Measurements from ENCODE around the gene KANSL1.
"Not testable (repeated sequence)": the region's sequence is repeated elsewhere in the genome, so short reads cannot be mapped to it uniquely, and the experiment has no call there.

KANSL1 gene

GRCh38 chr17:46100590-46100989, 92.6 kb downstream of the KANSL1 start:
- peaks cover 0 to 46% (median 13%) of the 10 kb centered on the region in 10 experiments; a peak in 11 of 20 replicates for H3K4me1 ChIP-seq
- peak overlapping the region in 6 of 11 experiments; percentile 0 to 55 (median 33); a peak in 7 of 22 replicates for H3K4me2 ChIP-seq
- H3K27ac ChIP-seq = peak overlapping the region in 10 of 11 experiments; percentile 7 to 66 (median 45); a peak in 15 of 22 replicates
- no peak overlapping the region for H3K4me3 ChIP-seq
- H3K36me3 ChIP-seq = peaks cover 0 to 16% (median 9%) of the 10 kb centered on the region in 11 experiments; a peak in 7 of 22 replicates
- H3K9me3 ChIP-seq (replicated peaks in 1 of 11) = no peaks in the 10 kb centered on the region
- peaks cover 88 to 100% (median 100%) of the 10 kb centered on the region in 11 experiments for H4K20me1 ChIP-seq
- H3K9ac ChIP-seq = peak overlapping the region in 4 of 11 experiments; percentile 1 to 8 (median 6); a peak in 2 of 22 replicates
- no peaks in the 10 kb centered on the region for H3K27me3 ChIP-seq
- no peak for TF ChIP-seq Cebpa-rat (IDR thresholded peaks at IDR 0.05)

GRCh38 chr17:46099865-46100264, 93.4 kb downstream of the KANSL1 start:
- peaks cover 0 to 45% (median 13%) of the 10 kb centered on the region in 10 experiments; a peak in 11 of 20 replicates for H3K4me1 ChIP-seq
- H3K9ac ChIP-seq = no peak overlapping the region
- H3K27me3 ChIP-seq = no peaks in the 10 kb centered on the region
- no peak overlapping the region for H3K4me2 ChIP-seq
- peak overlapping the region in 1 of 11 experiments; percentile 66; a peak in 1 of 22 replicates for H3K27ac ChIP-seq
- H3K4me3 ChIP-seq = no peak overlapping the region
- TF ChIP-seq Cebpa-rat (IDR thresholded peaks at IDR 0.05) = no peak
- H3K9me3 ChIP-seq (replicated peaks in 1 of 11) = no peaks in the 10 kb centered on the region
- H4K20me1 ChIP-seq = peaks cover 87 to 100% (median 100%) of the 10 kb centered on the region in 11 experiments
- H3K36me3 ChIP-seq = peaks cover 0 to 22% (median 5%) of the 10 kb centered on the region in 11 experiments; a peak in 11 of 22 replicates

- peaks cover 18 to 43% (median 24%) of the 10 kb centered on the region in 11 experiments for H3K36me3 ChIP-seq
- TF ChIP-seq Cebpa-rat (IDR thresholded peaks at IDR 0.05) = no peak
- peaks cover 75 to 99% (median 97%) of the 10 kb centered on the region in 11 experiments for H4K20me1 ChIP-seq
- H3K27ac ChIP-seq = no peak overlapping the region
- H3K4me1 ChIP-seq = peaks cover 0 to 34% (median 13%) of the 10 kb centered on the region in 10 experiments; a peak in 11 of 20 replicates
- H3K4me2 ChIP-seq = no peak overlapping the region; a peak in 1 of 22 replicates
- no peak overlapping the region for H3K9ac ChIP-seq
- no peaks in the 10 kb centered on the region for H3K9me3 ChIP-seq (replicated peaks in 1 of 11)
- H3K27me3 ChIP-seq = no peaks in the 10 kb centered on the region
- no peak overlapping the region for H3K4me3 ChIP-seq
Observed at GRCh38 chr17:46097497-46097896, 95.7 kb downstream of the KANSL1 start.

- Histone ChIP-seq H3K4me3 (no peak overlapping the region), H3K9ac (no peak overlapping the region), H3K4me1 (peaks cover 0 to 7% (median 0%) of the 10 kb centered on the region in 10 experiments; a peak in 3 of 20 replicates), H4K20me1 (peaks cover 60 to 98% (median 92%) of the 10 kb centered on the region in 11 experiments; a peak in 21 of 22 replicates), H3K27ac (no peak overlapping the region), H3K9me3 (replicated peaks in 1 of 11) (no peaks in the 10 kb centered on the region), H3K36me3 (peaks cover 55 to 72% (median 60%) of the 10 kb centered on the region in 11 experiments), H3K4me2 (no peak overlapping the region), H3K27me3 (no peaks in the 10 kb centered on the region)
- no peak for TF ChIP-seq Cebpa-rat (IDR thresholded peaks at IDR 0.05)
Observed at GRCh38 chr17:46092991-46093390, 100.2 kb downstream of the KANSL1 start.

GRCh38 chr17:46090871-46091270, 102.4 kb downstream of the KANSL1 start:
- H3K9ac ChIP-seq = no peak overlapping the region
- peaks cover 65 to 98% (median 92%) of the 10 kb centered on the region in 11 experiments for H4K20me1 ChIP-seq
- H3K27me3 ChIP-seq = no peaks in the 10 kb centered on the region
- H3K27ac ChIP-seq = no peak overlapping the region
- no peaks in the 10 kb centered on the region for H3K9me3 ChIP-seq (replicated peaks in 1 of 11)
- peaks cover 70 to 93% (median 75%) of the 10 kb centered on the region in 11 experiments for H3K36me3 ChIP-seq
- no peak for TF ChIP-seq Cebpa-rat (IDR thresholded peaks at IDR 0.05)
- H3K4me3 ChIP-seq = no peak overlapping the region
- no peaks in the 10 kb centered on the region for H3K4me1 ChIP-seq
- H3K4me2 ChIP-seq = no peak overlapping the region

GRCh38 chr17:46089389-46089965, 103.8 kb downstream of the KANSL1 start:
- peaks cover 65 to 98% (median 92%) of the 10 kb centered on the region in 11 experiments for H4K20me1 ChIP-seq
- no peak for TF ChIP-seq Cebpa-rat (IDR thresholded peaks at IDR 0.05)
- peaks cover 76 to 94% (median 83%) of the 10 kb centered on the region in 11 experiments for H3K36me3 ChIP-seq
- H3K27ac ChIP-seq = no peak overlapping the region
- H3K4me2 ChIP-seq = no peak overlapping the region
- no peaks in the 10 kb centered on the region for H3K27me3 ChIP-seq
- H3K4me3 ChIP-seq = no peak overlapping the region
- no peaks in the 10 kb centered on the region for H3K9me3 ChIP-seq (replicated peaks in 1 of 11)
- H3K4me1 ChIP-seq = no peaks in the 10 kb centered on the region
- no peak overlapping the region for H3K9ac ChIP-seq

GRCh38 chr17:46088595-46088994, 104.6 kb downstream of the KANSL1 start:
- Histone ChIP-seq H3K4me2 (no peak overlapping the region), H3K4me3 (no peak overlapping the region), H3K36me3 (peaks cover 71 to 93% (median 81%) of the 10 kb centered on the region in 11 experiments), H3K27ac (no peak overlapping the region), H3K27me3 (no peaks in the 10 kb centered on the region), H4K20me1 (peaks cover 64 to 98% (median 92%) of the 10 kb centered on the region in 11 experiments), H3K9ac (no peak overlapping the region), H3K9me3 (replicated peaks in 1 of 11) (no peaks in the 10 kb centered on the region), H3K4me1 (no peaks in the 10 kb centered on the region)
- TF ChIP-seq Cebpa-rat (IDR thresholded peaks at IDR 0.05) = no peak

- H3K27ac ChIP-seq; H3K9me3 ChIP-seq (replicated peaks in 1 of 11); H3K9ac ChIP-seq; H3K4me1 ChIP-seq; H3K27me3 ChIP-seq; H3K4me3 ChIP-seq; H3K4me2 ChIP-seq: not testable (repeated sequence)
- H4K20me1 ChIP-seq = peaks cover 70 to 98% (median 92%) of the 10 kb centered on the region in 11 experiments
- H3K36me3 ChIP-seq = peaks cover 64 to 93% (median 81%) of the 10 kb centered on the region in 11 experiments
Observed at GRCh38 chr17:46087871-46088270, 105.4 kb downstream of the KANSL1 start.

GRCh38 chr17:46086821-46087220, 106.4 kb downstream of the KANSL1 start:
- H3K9ac ChIP-seq = no peak overlapping the region
- H3K27me3 ChIP-seq = no peaks in the 10 kb centered on the region
- no peaks in the 10 kb centered on the region for H3K9me3 ChIP-seq (replicated peaks in 1 of 11)
- no peak overlapping the region for H3K4me2 ChIP-seq
- no peak overlapping the region for H3K4me3 ChIP-seq
- H4K20me1 ChIP-seq = peaks cover 78 to 100% (median 98%) of the 10 kb centered on the region in 11 experiments
- TF ChIP-seq Cebpa-rat (IDR thresholded peaks at IDR 0.05) = no peak
- H3K4me1 ChIP-seq = no peaks in the 10 kb centered on the region
- H3K36me3 ChIP-seq = peaks cover 66 to 97% (median 85%) of the 10 kb centered on the region in 11 experiments
- no peak overlapping the region for H3K27ac ChIP-seq
